ENCODE measurements around the gene RNASEH2C.
A peak's percentile ranks its signal among the peaks of the same experiment; 100 is the strongest.
"Not testable (repeated sequence)": the region's sequence is repeated elsewhere in the genome, so short reads cannot be mapped to it uniquely, and the experiment has no call there.

The RNASEH2C gene

GRCh38 chr11:65720211-65720934 lies at the start of gene RNASEH2C:
TSS of gene RNASEH2C (minus strand) at chr11:65720798. CDS start at chr11:65720758, 40 bp downstream.
- DNase-seq (ENCODE audit: extremely low read depth, insufficient read length): peak; percentile 89
- H3K36me3 ChIP-seq (ENCODE audit: control insufficient read depth, insufficient read depth, low read length): peaks cover 26% of the 10 kb centered on the region
- peak within 1 kb of the TSS; percentile 75 for H3K4me3 ChIP-seq (replicated peaks; ENCODE audit: low read depth, low read length)
- TF ChIP-seq CTCF (IDR thresholded peaks at IDR 0.05; ENCODE audit: insufficient read depth, low read length, poor library complexity, severe bottlenecking): no peak
- no peaks in the 10 kb centered on the region for H3K27me3 ChIP-seq (replicated peaks; ENCODE audit: control insufficient read depth, insufficient read depth, low read length)

- not testable (repeated sequence) for DNase-seq (ENCODE audit: extremely low read depth, insufficient read length)
These were observed 47.2 kb upstream of the RNASEH2C start for GRCh38 chr11:65767806-65768205.

GRCh38 chr11:65767406-65767805 lies 46.8 kb upstream of the RNASEH2C start:
- no peak for DNase-seq (ENCODE audit: extremely low read depth, insufficient read length)
- Histone ChIP-seq H3K36me3 (ENCODE audit: control insufficient read depth, insufficient read depth, low read length) (no peaks in the 10 kb centered on the region), H3K4me3 (replicated peaks; ENCODE audit: low read depth, low read length) (no peak overlapping the region), H3K27me3 (replicated peaks; ENCODE audit: control insufficient read depth, insufficient read depth, low read length) (no peaks in the 10 kb centered on the region)
- TF ChIP-seq CTCF (IDR thresholded peaks at IDR 0.05; ENCODE audit: insufficient read depth, low read length, poor library complexity, severe bottlenecking): no peak

More at GRCh38 chr11:65767806-65768205, 47.2 kb upstream of the RNASEH2C start:
- not testable (repeated sequence) for H3K27me3 ChIP-seq (replicated peaks; ENCODE audit: control insufficient read depth, insufficient read depth, low read length); H3K4me3 ChIP-seq (replicated peaks; ENCODE audit: low read depth, low read length); H3K36me3 ChIP-seq (ENCODE audit: control insufficient read depth, insufficient read depth, low read length)

- Histone ChIP-seq H3K36me3 (ENCODE audit: control insufficient read depth, insufficient read depth, low read length) (no peaks in the 10 kb centered on the region), H3K27me3 (replicated peaks; ENCODE audit: control insufficient read depth, insufficient read depth, low read length) (no peaks in the 10 kb centered on the region), H3K4me3 (replicated peaks; ENCODE audit: low read depth, low read length) (no peak overlapping the region)
- no peak for DNase-seq (ENCODE audit: extremely low read depth, insufficient read length)
- no peak for TF ChIP-seq CTCF (IDR thresholded peaks at IDR 0.05; ENCODE audit: insufficient read depth, low read length, poor library complexity, severe bottlenecking)
These were observed 45.9 kb upstream of the RNASEH2C start for GRCh38 chr11:65766535-65766934.

GRCh38 chr11:65764434-65764833 lies 43.8 kb upstream of the RNASEH2C start:
- no peak for TF ChIP-seq CTCF (IDR thresholded peaks at IDR 0.05; ENCODE audit: insufficient read depth, low read length, poor library complexity, severe bottlenecking)
- Histone ChIP-seq H3K4me3 (replicated peaks; ENCODE audit: low read depth, low read length) (no peak overlapping the region), H3K27me3 (replicated peaks; ENCODE audit: control insufficient read depth, insufficient read depth, low read length) (no peaks in the 10 kb centered on the region), H3K36me3 (ENCODE audit: control insufficient read depth, insufficient read depth, low read length) (no peaks in the 10 kb centered on the region)
- DNase-seq (ENCODE audit: extremely low read depth, insufficient read length): no peak

GRCh38 chr11:65762816-65763215 lies 42.2 kb upstream of the RNASEH2C start:
- not testable (repeated sequence) for H3K36me3 ChIP-seq (ENCODE audit: control insufficient read depth, insufficient read depth, low read length); H3K27me3 ChIP-seq (replicated peaks; ENCODE audit: control insufficient read depth, insufficient read depth, low read length); DNase-seq (ENCODE audit: extremely low read depth, insufficient read length); H3K4me3 ChIP-seq (replicated peaks; ENCODE audit: low read depth, low read length)

- H3K27me3 ChIP-seq (replicated peaks; ENCODE audit: control insufficient read depth, insufficient read depth, low read length); H3K36me3 ChIP-seq (ENCODE audit: control insufficient read depth, insufficient read depth, low read length); DNase-seq (ENCODE audit: extremely low read depth, insufficient read length); H3K4me3 ChIP-seq (replicated peaks; ENCODE audit: low read depth, low read length): not testable (repeated sequence)
These were observed 41.6 kb upstream of the RNASEH2C start for GRCh38 chr11:65762169-65762568.

Measured in GM06990 (cell line).